Panc1 (cell line): ENCODE measurements around the gene CACNA2D3.

Experiments used
- POLR2AphosphoS5 ChIP-seq: IDR thresholded peaks from 2 replicates; pipeline ENCODE4 v1.6.1; 2012; ENCODE audit warnings: mild to moderate bottlenecking, low read depth, low read length, moderate library complexity
- REST ChIP-seq, 2 experiments: IDR thresholded peaks; 2 replicates each; pipeline ENCODE4 v1.6.1; 2011 to 2012; ENCODE audit warnings: low read depth in 2 of 2, control low read depth in 1 of 2, low read length in 1 of 2, mild to moderate bottlenecking in 1 of 2, moderate library complexity in 1 of 2; ENCODE audit not compliant: insufficient read depth in 1 of 2
- SIN3A ChIP-seq: IDR thresholded peaks from 2 replicates; pipeline ENCODE4 v1.6.1; 2012; ENCODE audit warnings: low read depth, mild to moderate bottlenecking, low read length, moderate library complexity, borderline replicate concordance; ENCODE audit not compliant: insufficient read depth
- TCF7L2 ChIP-seq: IDR thresholded peaks from 2 replicates; pipeline ENCODE4 v1.6.1; 2011; ENCODE audit warnings: mild to moderate bottlenecking, low read depth, low read length, inconsistent platforms
- TF ChIP-seq, protein P1 (sequence below): fragments of 450-650 bp; IDR thresholded peaks from 2 replicates; pipeline ENCODE4 v1.5.1; 2017; ENCODE audit warnings: mild to moderate bottlenecking

GRCh38 chr3:54845011-54845410 lies 722.7 kb downstream of the CACNA2D3 start:
- TF ChIP-seq, protein P1, sequence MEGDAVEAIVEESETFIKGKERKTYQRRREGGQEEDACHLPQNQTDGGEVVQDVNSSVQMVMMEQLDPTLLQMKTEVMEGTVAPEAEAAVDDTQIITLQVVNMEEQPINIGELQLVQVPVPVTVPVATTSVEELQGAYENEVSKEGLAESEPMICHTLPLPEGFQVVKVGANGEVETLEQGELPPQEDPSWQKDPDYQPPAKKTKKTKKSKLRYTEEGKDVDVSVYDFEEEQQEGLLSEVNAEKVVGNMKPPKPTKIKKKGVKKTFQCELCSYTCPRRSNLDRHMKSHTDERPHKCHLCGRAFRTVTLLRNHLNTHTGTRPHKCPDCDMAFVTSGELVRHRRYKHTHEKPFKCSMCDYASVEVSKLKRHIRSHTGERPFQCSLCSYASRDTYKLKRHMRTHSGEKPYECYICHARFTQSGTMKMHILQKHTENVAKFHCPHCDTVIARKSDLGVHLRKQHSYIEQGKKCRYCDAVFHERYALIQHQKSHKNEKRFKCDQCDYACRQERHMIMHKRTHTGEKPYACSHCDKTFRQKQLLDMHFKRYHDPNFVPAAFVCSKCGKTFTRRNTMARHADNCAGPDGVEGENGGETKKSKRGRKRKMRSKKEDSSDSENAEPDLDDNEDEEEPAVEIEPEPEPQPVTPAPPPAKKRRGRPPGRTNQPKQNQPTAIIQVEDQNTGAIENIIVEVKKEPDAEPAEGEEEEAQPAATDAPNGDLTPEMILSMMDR = no peak
- TF ChIP-seq TCF7L2 (no peak), SIN3A (no peak), REST (IDR thresholded peaks at IDR 0.05; ENCODE audit: insufficient read depth in 1 of 2, low read depth in 2 of 2, low read length in 1 of 2) (no peak), POLR2AphosphoS5 (no peak)
